Muscle of leg (tissue), 16 donors: Measurements from ENCODE around the gene TWNK. TPM values are rescaled to one million over a fixed set of nuclear protein-coding genes. Genes with fewer than 3 reads are reported as not detected.

ENCODE experiments used
- DNase-seq: peaks from one replicate; pipeline ENCODE4 v3.0.0; 2013
- H3K27ac ChIP-seq: one replicate; pipeline ENCODE4 v1.5.1; 2013; ENCODE audit warnings: mild to moderate bottlenecking, low read length, control low read depth
- H3K27me3 ChIP-seq: one replicate; pipeline ENCODE4 v1.6.1; 2013; ENCODE audit warnings: low read length; ENCODE audit not compliant: control insufficient read depth, insufficient read depth
- H3K36me3 ChIP-seq: one replicate; pipeline ENCODE4 v1.6.1; 2013; ENCODE audit warnings: low read length; ENCODE audit not compliant: control insufficient read depth, insufficient read depth
- H3K4me1 ChIP-seq: one replicate; pipeline ENCODE4 v1.6.1; 2013; ENCODE audit warnings: low read length; ENCODE audit not compliant: control insufficient read depth, insufficient read depth
- H3K4me3 ChIP-seq: one replicate; pipeline ENCODE4 v1.5.1; 2013; ENCODE audit warnings: low read length, control low read depth
- H3K9me3 ChIP-seq: replicated peaks from 2 replicates; pipeline ENCODE4 v1.6.1; 2013; ENCODE audit warnings: low read depth, low read length; ENCODE audit not compliant: control insufficient read depth
- WGBS: methylation state at CpG from one replicate; pipeline ENCODE4 v1.1.5; 2013; ENCODE audit warnings: missing lambda C conversion rate; ENCODE audit not compliant: insufficient coverage; 5-methylcytosine and 5-hydroxymethylcytosine counted together
- long read RNA-seq, 11 donors: transcript quantifications; one replicate each; lab custom pipeline, GENCODE V29; 2026
- polyA plus RNA-seq, 8 donors: library from polyadenylated mRNA; unstranded; fragments of 120-200 nt; gene quantifications; one replicate each; pipeline versions ENCODE4 v1.2.1 to v1.2.3, GENCODE V29; 2013; ENCODE audit warnings: inconsistent platforms in 1 of 8, low replicate concordance in 1 of 8; ENCODE audit not compliant: insufficient read length in 8 of 8, insufficient read depth in 1 of 8
- total RNA-seq: library from RNA; stranded (reverse); fragments of 120-200 nt; gene quantifications from one replicate; pipeline ENCODE4 v1.2.4, GENCODE V29; 2013

Gene TWNK
- total RNA-seq (5.9 TPM), polyA plus RNA-seq (10 to 100 TPM in 3 of 8 donors, 1 to 10 TPM in 5; 8.1 to 12.0 (median 9.6) TPM)
- long read RNA-seq, donor 1: 0 reads
- long read RNA-seq, donor 2, partial matches to known transcripts: 0 of 2 reads
- long read RNA-seq, donor 2, other reads (novel, unspliced or antisense): 0 of 2 reads
- long read RNA-seq, donor 3, partial matches to known transcripts: 0 of 3 reads
- long read RNA-seq, donor 3, other reads (novel, unspliced or antisense): 0 of 3 reads
- long read RNA-seq, donor 4, partial matches to known transcripts: 0 of 2 reads
- long read RNA-seq, donor 4, other reads (novel, unspliced or antisense): 0 of 2 reads
- long read RNA-seq, donor 5, partial matches to known transcripts: 10 of 11 reads
- long read RNA-seq, donor 5, other reads (novel, unspliced or antisense): 0 of 11 reads
- long read RNA-seq, donor 6, partial matches to known transcripts: 0 of 2 reads
- long read RNA-seq, donor 6, other reads (novel, unspliced or antisense): 0 of 2 reads
- long read RNA-seq, donor 7, partial matches to known transcripts: 0 of 2 reads
- long read RNA-seq, donor 7, other reads (novel, unspliced or antisense): 0 of 2 reads
- long read RNA-seq, donor 8: 0 reads
- long read RNA-seq, donor 9, partial matches to known transcripts: 0 of 1 reads
- long read RNA-seq, donor 9, other reads (novel, unspliced or antisense): 0 of 1 reads
- long read RNA-seq, donor 10, partial matches to known transcripts: 0 of 1 reads
- long read RNA-seq, donor 10, other reads (novel, unspliced or antisense): 0 of 1 reads
- long read RNA-seq, donor 11, partial matches to known transcripts: 0 of 5 reads
- long read RNA-seq, donor 11, other reads (novel, unspliced or antisense): 0 of 5 reads

- peak within 1 kb of the TSS; percentile 84 for H3K4me3 ChIP-seq
- H3K36me3 ChIP-seq: peaks cover 64% of the 10 kb centered on the region
- H3K4me1 ChIP-seq: peaks cover 20% of the 10 kb centered on the region
- peak; percentile 91 for DNase-seq
- WGBS: under 1% methylated on average over 74 of the region's 75 CpGs
- H3K27ac ChIP-seq: peak within 1 kb of the TSS; percentile 40
- H3K27me3 ChIP-seq: no peaks in the 10 kb centered on the region
- no peaks in the 10 kb centered on the region for H3K9me3 ChIP-seq
Observed at GRCh38 chr10:100986952-100987684, at the start of gene TWNK, which contains the start of gene MRPL43. Gene TWNK, plus strand, starts transcription at chr10:100987543. Its CDS starts 668 bp downstream, at chr10:100988211. Gene MRPL43, minus strand, starts transcription at chr10:100987497. Its CDS starts 54 bp downstream, at chr10:100987443.

- H3K4me3 ChIP-seq: no peak overlapping the region
- no peaks in the 10 kb centered on the region for H3K4me1 ChIP-seq
- DNase-seq: no peak
- no peak overlapping the region for H3K27ac ChIP-seq
- no peaks in the 10 kb centered on the region for H3K9me3 ChIP-seq
- H3K27me3 ChIP-seq: no peaks in the 10 kb centered on the region
- peaks cover 47% of the 10 kb centered on the region for H3K36me3 ChIP-seq
Observed at GRCh38 chr10:100939763-100940344, 47.5 kb upstream of the TWNK start.

GRCh38 chr10:100942229-100942628 lies 45.1 kb upstream of the TWNK start:
- no peak for DNase-seq
- WGBS: no CpG with 5 or more reads among the region's 3 CpGs
- Histone ChIP-seq H3K4me1 (no peaks in the 10 kb centered on the region), H3K4me3 (no peak overlapping the region), H3K27me3 (no peaks in the 10 kb centered on the region), H3K9me3 (no peaks in the 10 kb centered on the region), H3K27ac (no peak overlapping the region), H3K36me3 (peaks cover 46% of the 10 kb centered on the region)

- H3K4me1 ChIP-seq: no peaks in the 10 kb centered on the region
- H3K36me3 ChIP-seq: peaks cover 49% of the 10 kb centered on the region
- no peak overlapping the region for H3K4me3 ChIP-seq
Observed at GRCh38 chr10:100943508-100943907, 43.8 kb upstream of the TWNK start.

GRCh38 chr10:100945754-100946153 lies 41.6 kb upstream of the TWNK start:
- H3K36me3 ChIP-seq: peaks cover 43% of the 10 kb centered on the region

More at GRCh38 chr10:100943508-100943907, 43.8 kb upstream of the TWNK start:
- no peak overlapping the region for H3K27ac ChIP-seq
- DNase-seq: no peak
- no peaks in the 10 kb centered on the region for H3K27me3 ChIP-seq
- no peaks in the 10 kb centered on the region for H3K9me3 ChIP-seq

GRCh38 chr10:100948916-100949315 lies 38.4 kb upstream of the TWNK start:
- H3K27me3 ChIP-seq: no peaks in the 10 kb centered on the region
- no peak overlapping the region for H3K4me3 ChIP-seq
- 90% methylated on average over 2 of the region's 3 CpGs for WGBS
- H3K9me3 ChIP-seq: no peaks in the 10 kb centered on the region
- no peak overlapping the region for H3K27ac ChIP-seq
- H3K36me3 ChIP-seq: peaks cover 39% of the 10 kb centered on the region
- H3K4me1 ChIP-seq: no peaks in the 10 kb centered on the region
- no peak for DNase-seq

More at GRCh38 chr10:100945754-100946153, 41.6 kb upstream of the TWNK start:
- DNase-seq: no peak
- Histone ChIP-seq H3K27ac (no peak overlapping the region), H3K27me3 (no peaks in the 10 kb centered on the region), H3K4me1 (no peaks in the 10 kb centered on the region), H3K9me3 (no peaks in the 10 kb centered on the region), H3K4me3 (no peak overlapping the region)

GRCh38 chr10:100960251-100960650 lies 27.1 kb upstream of the TWNK start:
- DNase-seq: no peak
- H3K27me3 ChIP-seq: no peaks in the 10 kb centered on the region
- H3K4me1 ChIP-seq: no peaks in the 10 kb centered on the region
- no peak overlapping the region for H3K4me3 ChIP-seq
- no peaks in the 10 kb centered on the region for H3K9me3 ChIP-seq
- no peak overlapping the region for H3K27ac ChIP-seq
- peaks cover 29% of the 10 kb centered on the region for H3K36me3 ChIP-seq

- no CpG with 5 or more reads among the region's 4 CpGs for WGBS
- DNase-seq: no peak
- H3K4me1 ChIP-seq: no peaks in the 10 kb centered on the region
- no peak overlapping the region for H3K4me3 ChIP-seq
- no peaks in the 10 kb centered on the region for H3K27me3 ChIP-seq
- peaks cover 39% of the 10 kb centered on the region for H3K36me3 ChIP-seq
- H3K9me3 ChIP-seq: no peaks in the 10 kb centered on the region
- H3K27ac ChIP-seq: no peak overlapping the region
Observed at GRCh38 chr10:100962351-100963080, 24.8 kb upstream of the TWNK start.

- Histone ChIP-seq H3K27ac (no peak overlapping the region), H3K36me3 (peaks cover 36% of the 10 kb centered on the region), H3K9me3 (no peaks in the 10 kb centered on the region), H3K4me3 (no peak overlapping the region), H3K4me1 (peaks cover 6% of the 10 kb centered on the region), H3K27me3 (no peaks in the 10 kb centered on the region)
- WGBS: no CpG with 5 or more reads among the region's 1 CpG
- DNase-seq: no peak
Observed at GRCh38 chr10:100963826-100964225, 23.5 kb upstream of the TWNK start.
